NCI-H2107 (cell line): ENCODE measurements around the gene AVPI1.
"Not testable (repeated sequence)": the region's sequence is repeated elsewhere in the genome, so short reads cannot be mapped to it uniquely, and the experiment has no call there.

Experiments used
- DNase-seq: peaks from one replicate; lab custom pipeline; 2025; lab: John Stamatoyannopoulos, UW

AVPI1 gene

DNA sequence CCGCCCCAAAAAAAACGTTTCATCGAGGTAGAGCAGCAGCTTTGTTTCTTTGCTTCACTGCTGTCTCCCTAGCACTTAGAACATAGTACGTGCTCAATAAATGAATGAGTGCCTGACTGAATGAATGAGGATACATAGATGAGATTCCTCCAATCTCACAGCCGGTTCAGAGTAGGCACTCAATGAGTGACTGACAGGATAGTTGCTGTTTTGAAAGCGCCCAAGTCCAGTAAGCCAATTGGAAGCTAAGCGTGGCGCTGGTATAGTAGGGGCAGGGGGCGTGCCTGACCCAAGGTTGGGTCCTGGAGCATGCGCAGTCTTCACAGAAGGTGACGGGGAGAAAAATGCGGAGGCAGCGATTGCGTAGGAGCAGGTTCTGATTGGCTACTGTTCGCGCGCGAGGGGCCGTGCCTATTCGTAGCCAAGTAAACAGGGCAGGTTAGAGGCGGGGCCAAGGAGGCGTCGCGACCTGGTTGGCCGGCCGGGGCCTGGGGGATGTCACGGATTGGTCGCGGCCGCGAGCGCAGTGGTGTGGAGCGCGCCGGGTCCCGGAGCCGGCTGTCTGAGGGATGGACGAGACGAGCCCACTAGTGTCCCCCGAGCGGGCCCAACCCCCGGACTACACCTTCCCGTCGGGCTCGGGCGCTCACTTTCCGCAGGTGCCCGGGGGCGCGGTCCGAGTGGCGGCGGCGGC is 46.7 kb downstream of the AVPI1 start, which contains the start of gene PI4K2A:
TSS of gene PI4K2A (plus strand) at position 498 of the 694 bp plus-strand sequence. CDS start at position 570, 72 bp downstream.
- peak; percentile 82 for DNase-seq

DNA sequence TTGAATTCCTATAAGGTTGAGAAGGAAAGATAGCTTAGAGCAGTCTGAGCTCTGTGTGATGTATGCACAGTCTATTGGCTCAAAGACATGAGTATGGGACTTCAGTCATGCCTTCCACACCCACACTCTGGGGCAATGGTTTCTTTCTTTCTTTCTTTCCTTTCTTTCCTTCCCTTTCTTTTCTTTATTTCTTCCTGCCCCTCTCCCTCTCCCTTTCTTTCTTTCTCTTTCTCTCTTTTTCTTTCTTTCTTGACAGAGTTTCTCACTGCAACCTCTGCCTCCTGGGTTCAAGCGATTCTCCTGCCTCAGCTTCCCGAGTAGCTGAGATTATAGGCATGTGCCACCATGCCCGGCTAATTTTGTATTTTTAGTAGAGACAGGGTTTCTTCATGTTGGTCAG is 48.0 kb downstream of the AVPI1 start:
- not testable (repeated sequence) for DNase-seq

DNA sequence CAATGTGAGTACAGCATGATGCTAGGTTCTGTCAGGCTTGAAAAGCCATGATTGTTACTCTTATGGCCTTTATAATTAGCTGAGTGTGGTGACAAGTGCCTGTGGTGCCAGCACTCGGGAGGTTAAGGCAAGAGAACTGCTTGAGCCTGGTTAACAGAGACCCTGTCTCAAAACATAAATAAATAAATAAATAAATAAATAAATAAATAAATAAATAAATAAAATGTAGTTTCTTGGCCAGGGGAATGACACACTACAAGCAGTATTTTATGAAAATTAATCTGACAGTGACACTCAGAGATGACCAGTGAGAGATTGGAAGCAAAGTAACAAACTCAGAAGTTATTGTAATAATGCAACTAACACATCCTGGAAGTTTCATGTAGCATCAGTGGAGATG is 51.5 kb downstream of the AVPI1 start:
- DNase-seq, result no peak

DNA sequence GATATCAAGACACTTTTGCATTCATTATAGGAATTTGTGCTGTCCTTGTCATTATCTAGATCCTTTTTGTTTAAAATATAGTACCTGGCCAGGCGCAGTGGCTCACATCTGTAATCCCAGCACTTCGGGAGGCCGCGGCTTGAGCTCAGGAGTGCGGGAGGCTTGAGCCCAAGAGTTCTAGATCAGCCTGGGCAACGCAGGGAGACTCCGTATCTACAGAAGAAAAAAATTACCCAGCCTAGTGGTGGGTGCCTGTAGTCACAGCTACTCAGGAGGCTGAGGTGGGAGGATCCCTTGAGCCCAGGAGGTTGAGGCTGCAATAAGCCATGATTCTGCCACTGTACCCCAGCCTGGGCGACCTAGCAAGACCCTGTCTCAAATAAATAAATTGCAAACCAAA is 53.1 kb downstream of the AVPI1 start:
- DNase-seq, result no peak

DNA sequence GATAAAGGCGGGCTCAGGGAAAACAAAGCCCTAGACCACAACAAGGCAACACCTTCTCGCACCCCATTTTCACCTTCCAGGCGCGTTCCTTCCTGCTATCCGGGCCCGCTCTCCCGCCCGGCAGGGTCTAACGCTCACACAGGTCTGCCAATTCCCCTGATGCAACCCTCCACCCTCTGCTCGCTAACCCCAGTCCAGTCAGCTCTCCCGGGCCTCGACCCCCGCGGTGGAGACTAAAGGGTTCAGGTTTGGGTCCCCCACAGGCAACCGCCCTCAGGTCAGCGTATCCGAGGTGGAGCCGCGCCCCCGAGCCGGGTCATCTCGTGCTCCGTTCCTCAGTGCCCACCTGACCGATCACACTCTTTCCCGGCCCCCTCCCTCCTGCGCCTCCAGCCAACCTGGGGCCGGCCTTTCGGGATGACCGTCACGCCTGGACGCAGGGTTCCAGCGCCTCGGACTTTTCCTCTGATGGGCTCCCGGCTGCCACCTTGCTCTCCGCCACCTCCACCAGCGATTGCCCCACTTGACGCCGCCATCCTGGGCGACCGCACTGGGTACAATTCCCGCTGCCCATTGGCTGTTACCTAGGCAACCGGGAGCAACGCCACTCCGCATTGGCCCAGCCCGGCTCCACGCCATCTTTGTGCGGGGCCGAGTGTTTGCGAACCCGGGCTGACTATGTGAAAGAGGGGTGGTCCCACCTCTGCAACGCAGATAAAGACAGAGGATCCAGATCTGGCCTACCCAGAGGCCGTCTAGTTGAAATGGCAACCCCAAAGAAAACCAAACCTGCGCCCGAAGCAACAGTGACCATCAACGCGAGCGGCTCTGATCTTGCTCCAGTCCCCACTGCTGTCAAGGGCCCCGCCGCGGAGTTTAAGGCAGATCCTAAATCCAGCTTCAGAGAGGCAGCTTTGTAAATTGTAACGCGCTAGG is 53.8 kb downstream of the AVPI1 start, which contains the start of gene MORN4:
TSS of gene MORN4 (minus strand) at position 552 of the 936 bp plus-strand sequence. CDS start 13,847 bp downstream, outside the sequence.
- DNase-seq, result peak; percentile 84

DNA sequence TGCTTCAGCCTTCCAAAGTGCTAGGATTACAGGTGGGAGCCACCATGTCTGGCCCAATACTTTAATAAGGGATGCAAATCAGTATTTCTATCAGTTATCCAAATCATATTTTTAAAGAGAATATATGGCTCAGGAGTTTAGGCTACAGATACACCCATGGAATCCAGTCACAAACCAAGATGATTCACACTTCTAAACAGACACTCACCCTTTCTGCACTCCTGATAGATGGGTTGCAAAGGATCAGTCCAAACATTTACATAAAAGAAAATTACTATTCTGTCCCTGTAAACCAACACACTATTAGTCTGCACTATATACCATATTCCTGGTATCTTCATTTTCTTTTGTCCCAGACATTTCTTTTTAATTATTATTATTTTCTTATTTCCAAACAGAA is 55.9 kb downstream of the AVPI1 start:
- no peak for DNase-seq

DNA sequence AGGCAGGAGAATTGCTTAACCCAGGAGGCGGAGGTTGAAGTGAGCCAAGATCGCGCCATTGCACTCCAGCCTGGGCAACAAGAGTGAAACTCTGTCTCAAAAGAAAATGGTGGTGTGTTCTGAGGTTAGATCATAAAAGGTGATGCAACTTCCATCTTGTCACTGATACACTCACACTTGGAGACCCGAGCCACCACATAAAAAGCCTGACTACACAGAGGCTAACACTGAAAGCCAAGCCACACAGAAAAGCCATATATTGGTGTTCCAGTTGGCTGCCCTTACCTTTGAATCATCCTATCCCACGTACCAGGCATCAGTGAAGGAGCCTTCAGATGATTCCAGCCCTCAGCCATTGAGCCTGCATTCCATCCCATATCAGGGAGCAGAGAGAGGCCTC is 57.8 kb downstream of the AVPI1 start:
- DNase-seq, result no peak

DNA sequence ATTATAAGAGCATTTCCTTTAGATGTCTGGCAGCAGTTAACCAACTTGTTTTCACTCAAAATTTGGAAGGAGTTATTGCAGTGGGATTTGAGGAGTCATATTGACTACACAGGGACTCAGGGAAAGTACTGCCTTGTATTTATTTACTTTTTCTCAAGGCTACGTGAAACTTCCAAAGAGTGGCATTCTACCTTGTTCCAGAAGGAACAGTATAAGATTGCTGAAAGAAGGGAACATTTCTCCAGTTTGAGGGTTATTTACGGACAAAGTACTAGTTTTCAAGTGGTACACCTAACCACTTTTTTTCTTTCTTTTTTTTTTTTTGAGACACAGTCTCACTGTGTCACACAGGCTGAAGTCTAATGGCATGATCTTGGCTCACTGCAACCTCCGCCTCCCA is 58.8 kb downstream of the AVPI1 start:
- DNase-seq, result no peak

DNA sequence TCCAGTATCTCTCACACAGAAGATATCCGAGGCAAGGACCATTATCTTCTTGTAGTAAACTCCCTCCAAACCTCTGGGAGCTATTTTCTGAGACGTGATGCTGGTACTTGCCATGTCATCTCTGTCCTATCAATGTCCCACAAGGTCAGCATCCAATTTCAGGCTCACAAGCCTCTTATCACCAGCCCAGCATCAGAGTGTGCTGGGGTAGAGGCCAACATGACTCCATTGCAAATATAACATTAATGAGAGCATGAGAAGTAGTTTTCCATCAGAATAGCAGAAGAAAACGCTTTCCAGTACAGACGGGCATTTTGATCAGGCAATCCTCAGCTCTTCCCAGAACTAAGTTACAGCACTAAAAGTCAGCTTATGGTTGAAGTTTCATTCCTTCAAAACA is 59.3 kb downstream of the AVPI1 start:
- DNase-seq, result no peak
